HG02943 (cell line): ENCODE data around the gene KLHL9.
A peak's percentile ranks its signal among the peaks of the same experiment; 100 is the strongest.

Source experiments
- ATAC-seq: cut with Tn5 transposase; IDR thresholded peaks from one replicate; pipeline ENCODE4 v1.9.1; 2021; ENCODE audit warnings: mild to moderate bottlenecking, low read depth, moderate library complexity; ENCODE audit not compliant: unreplicated experiment

The KLHL9 gene

GRCh38 chr9:21320465-21320864 is 14.7 kb downstream of the KLHL9 start:
- ATAC-seq = no peak

- ATAC-seq = no peak
Measured at GRCh38 chr9:21317956-21318923, 17.0 kb downstream of the KLHL9 start.

GRCh38 chr9:21316860-21317259 is 18.3 kb downstream of the KLHL9 start:
- no peak for ATAC-seq

GRCh38 chr9:21316032-21316842 is 19.0 kb downstream of the KLHL9 start:
- ATAC-seq = no peak

- no peak for ATAC-seq
Measured at GRCh38 chr9:21314152-21314551, 21.1 kb downstream of the KLHL9 start.

GRCh38 chr9:21311889-21312288 is 23.3 kb downstream of the KLHL9 start:
- no peak for ATAC-seq

GRCh38 chr9:21305213-21305612 is 30.0 kb downstream of the KLHL9 start, which contains the start of gene IFNA5:
IFNA5 (minus strand) TSS chr9:21305313; CDS start chr9:21305256, 57 bp downstream.
- no peak for ATAC-seq

- ATAC-seq = no peak
Measured at GRCh38 chr9:21295992-21296391, 39.2 kb downstream of the KLHL9 start.

GRCh38 chr9:21294904-21295538 is 40.2 kb downstream of the KLHL9 start:
- ATAC-seq = peak; percentile 76

- peak; percentile 46 for ATAC-seq
Measured at GRCh38 chr9:21294364-21294774, 40.8 kb downstream of the KLHL9 start.

GRCh38 chr9:21289848-21290247 is 45.4 kb downstream of the KLHL9 start:
- no peak for ATAC-seq

GRCh38 chr9:21287280-21287679 is 47.9 kb downstream of the KLHL9 start:
- ATAC-seq = no peak

- ATAC-seq = no peak
Measured at GRCh38 chr9:21286659-21287058, 48.5 kb downstream of the KLHL9 start.

- no peak for ATAC-seq
Measured at GRCh38 chr9:21286099-21286498, 49.1 kb downstream of the KLHL9 start.

GRCh38 chr9:21281275-21281674 is 53.9 kb downstream of the KLHL9 start:
- ATAC-seq = no peak
